ENCODE measurements around the gene DCTN2.

DNA sequence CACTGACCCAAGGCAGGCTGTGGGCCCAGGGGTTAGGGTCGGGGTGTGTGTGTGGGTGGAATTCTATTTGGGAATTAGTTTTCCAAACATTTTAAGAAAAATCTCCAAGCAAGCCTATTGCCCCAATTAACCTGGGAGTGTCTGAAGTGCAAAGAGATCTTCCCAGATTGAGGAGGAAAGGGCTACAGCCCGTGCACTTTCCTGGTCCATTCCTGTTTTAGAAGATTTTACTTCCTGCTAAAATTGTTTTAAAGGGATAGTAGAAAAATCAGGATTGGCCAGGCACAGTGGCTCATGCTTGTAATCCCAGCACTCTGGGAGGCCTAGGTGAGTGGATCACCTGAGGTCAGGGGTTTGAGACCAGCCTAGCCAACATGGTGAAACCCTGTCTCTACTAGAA lies 5.3 kb downstream of the DCTN2 start:
- TF ChIP-seq, protein P1, sequence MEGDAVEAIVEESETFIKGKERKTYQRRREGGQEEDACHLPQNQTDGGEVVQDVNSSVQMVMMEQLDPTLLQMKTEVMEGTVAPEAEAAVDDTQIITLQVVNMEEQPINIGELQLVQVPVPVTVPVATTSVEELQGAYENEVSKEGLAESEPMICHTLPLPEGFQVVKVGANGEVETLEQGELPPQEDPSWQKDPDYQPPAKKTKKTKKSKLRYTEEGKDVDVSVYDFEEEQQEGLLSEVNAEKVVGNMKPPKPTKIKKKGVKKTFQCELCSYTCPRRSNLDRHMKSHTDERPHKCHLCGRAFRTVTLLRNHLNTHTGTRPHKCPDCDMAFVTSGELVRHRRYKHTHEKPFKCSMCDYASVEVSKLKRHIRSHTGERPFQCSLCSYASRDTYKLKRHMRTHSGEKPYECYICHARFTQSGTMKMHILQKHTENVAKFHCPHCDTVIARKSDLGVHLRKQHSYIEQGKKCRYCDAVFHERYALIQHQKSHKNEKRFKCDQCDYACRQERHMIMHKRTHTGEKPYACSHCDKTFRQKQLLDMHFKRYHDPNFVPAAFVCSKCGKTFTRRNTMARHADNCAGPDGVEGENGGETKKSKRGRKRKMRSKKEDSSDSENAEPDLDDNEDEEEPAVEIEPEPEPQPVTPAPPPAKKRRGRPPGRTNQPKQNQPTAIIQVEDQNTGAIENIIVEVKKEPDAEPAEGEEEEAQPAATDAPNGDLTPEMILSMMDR (conservative IDR thresholded peaks at IDR 0.05) = no peak
- no peak for TF ChIP-seq ZFX (IDR thresholded peaks at IDR 0.05)
